Activated T-cell treated with anti-CD3 and anti-CD28 coated beads for 1 hour (primary cell): ENCODE measurements around the gene KIAA1549.
"Not testable (repeated sequence)": the region's sequence is repeated elsewhere in the genome, so short reads cannot be mapped to it uniquely, and the experiment has no call there.

Experiments
- DNase-seq: peaks from one replicate; pipeline ENCODE4 v3.0.0-alpha.2; 2020; ENCODE audit warnings: low read depth

Gene KIAA1549

GRCh38 chr7:138944592-138944991 lies 36.6 kb downstream of the KIAA1549 start:
- DNase-seq: no peak

GRCh38 chr7:138943061-138943460 lies 38.1 kb downstream of the KIAA1549 start:
- DNase-seq: no peak

- no peak for DNase-seq
These were observed 39.6 kb downstream of the KIAA1549 start for GRCh38 chr7:138941545-138941944.

- not testable (repeated sequence) for DNase-seq
These were observed 40.6 kb downstream of the KIAA1549 start for GRCh38 chr7:138940602-138941001.

DNA sequence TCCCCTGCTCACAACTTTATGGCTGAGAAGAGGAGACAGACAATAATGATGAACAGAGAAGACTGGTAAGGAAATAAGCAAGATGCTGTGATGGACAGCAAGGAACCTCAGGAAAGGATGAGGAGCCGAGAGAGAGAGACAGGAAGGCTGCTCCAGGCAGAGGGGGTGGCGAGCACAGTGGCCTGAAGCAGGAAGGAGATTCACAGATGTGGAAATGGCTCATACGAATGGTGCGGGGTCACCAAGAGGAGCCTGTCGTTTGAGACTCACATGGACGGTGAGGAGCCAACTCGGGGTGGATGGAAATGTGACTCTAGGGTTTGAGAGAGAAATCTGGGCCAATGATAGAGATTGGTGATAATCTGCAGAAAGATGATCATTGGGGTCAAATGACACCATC lies 43.7 kb downstream of the KIAA1549 start:
- DNase-seq: no peak

- DNase-seq: no peak
These were observed 45.7 kb downstream of the KIAA1549 start for GRCh38 chr7:138935465-138936011.

GRCh38 chr7:138934861-138935260 lies 46.3 kb downstream of the KIAA1549 start:
- no peak for DNase-seq

DNA sequence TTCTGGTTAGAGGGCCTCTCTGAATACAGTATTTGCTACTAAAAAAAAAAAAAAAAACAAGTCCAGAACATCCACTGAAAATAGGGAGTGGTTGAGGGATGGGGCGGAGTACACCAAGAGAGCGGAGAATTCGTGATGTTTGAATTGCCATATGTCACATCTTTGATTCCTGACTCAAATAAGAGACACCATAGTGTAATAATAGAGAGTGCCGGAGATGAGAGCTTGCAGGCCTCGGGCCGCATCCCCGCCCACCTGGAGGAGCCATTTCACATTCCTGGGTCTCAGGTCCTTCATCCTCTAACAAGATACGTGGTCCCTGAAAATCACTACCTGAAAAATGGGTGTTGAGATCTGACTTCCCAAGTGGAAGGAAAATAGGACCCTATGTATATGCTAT lies 46.8 kb downstream of the KIAA1549 start:
- no peak for DNase-seq

GRCh38 chr7:138932870-138933269 lies 48.3 kb downstream of the KIAA1549 start:
- DNase-seq: no peak

- DNase-seq: no peak
These were observed 48.8 kb downstream of the KIAA1549 start for GRCh38 chr7:138932427-138932826.

DNA sequence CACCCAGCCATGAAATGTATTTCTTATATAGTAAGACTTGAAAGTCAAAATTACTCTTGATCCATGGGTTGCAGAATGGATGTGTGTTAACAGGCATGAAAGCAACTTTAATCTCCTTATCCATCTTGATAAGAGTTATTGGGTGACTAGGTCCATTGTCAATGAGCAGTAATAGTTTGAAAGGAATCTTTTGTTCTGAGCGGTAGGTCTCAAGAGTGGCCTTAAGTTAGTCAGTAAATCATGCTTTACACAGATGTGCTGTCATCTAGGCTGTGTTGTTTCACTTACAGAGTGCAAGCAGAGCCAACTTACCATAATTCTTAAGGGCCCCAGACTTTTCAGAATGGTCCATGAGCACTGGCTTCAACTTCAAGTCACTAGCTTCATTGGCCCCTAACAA lies 51.2 kb downstream of the KIAA1549 start:
- DNase-seq: no peak

DNA sequence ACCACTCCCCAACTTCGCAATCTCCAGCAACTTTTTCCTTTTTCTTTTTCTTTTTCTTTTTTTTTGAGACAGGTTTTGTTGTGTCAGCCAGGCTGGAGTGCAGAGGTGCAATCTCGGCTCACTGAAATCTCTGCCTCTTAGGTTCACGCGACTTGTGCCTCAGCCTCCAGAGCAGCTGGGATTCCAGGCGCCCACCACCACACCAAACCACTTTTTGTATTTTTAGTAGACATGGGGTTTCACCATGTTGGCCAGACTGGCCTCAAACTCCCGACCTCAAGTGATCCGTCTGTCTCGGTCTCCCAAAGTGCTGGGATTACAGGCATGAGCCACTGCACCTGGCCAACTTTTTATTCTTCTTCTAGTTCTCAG lies 55.0 kb downstream of the KIAA1549 start:
- no peak for DNase-seq

DNA sequence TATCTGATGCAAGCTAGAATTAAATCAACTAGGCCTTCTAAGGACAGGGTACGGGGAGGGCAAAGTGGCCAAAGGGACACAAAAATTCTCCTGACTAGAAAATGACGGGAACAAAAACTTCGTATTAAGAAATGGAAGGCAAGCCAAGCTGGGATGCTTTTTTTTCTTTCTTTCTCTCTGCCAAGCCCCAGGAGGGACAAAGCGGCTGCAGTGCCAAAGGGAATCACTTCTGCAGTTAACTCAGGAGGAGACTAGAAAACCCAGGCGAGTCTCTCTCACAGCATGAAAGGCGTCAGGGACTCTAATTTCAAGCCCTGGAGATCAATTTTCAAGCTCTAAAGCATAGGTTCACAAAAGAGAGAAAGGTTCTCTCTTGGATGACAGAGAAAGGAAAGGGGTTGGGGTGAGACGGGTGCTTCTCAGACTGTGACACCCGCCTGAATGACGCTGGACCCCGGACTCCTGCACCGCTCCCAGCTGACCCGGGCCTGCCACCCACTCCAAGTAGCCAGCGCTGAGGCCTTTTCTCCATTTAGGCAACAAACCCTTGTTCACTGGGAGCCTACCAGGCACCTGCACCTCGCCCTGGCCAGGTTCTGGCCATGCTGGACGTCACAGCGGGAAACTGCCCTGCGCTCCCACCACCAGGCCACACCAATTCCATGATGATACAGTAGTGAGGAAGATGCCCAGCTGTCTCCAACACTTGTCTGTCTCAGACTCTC lies 56.5 kb downstream of the KIAA1549 start:
- DNase-seq: no peak

GRCh38 chr7:138921277-138921676 lies 59.9 kb downstream of the KIAA1549 start:
- DNase-seq: no peak

DNA sequence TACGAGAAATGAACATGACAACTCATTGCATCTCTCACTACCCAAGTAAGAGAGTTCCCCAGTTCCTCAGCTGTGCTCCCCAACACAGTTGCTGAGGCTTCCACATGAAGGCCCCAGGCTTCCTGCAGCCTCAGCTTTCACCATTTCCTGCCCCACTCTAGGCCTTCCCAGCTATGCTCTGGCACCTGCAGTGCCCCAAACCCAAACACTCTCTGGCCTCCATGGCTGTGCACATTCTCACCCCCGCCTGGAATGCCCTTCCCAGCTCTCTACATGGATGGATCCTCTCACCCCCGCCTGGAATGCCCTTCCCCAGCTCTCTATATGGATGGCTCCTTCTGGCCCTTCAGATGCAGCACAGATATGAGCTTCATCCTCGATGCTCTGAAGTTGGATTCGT lies 61.3 kb downstream of the KIAA1549 start:
- no peak for DNase-seq

GRCh38 chr7:138919216-138919615 lies 62.0 kb downstream of the KIAA1549 start:
- DNase-seq: no peak

GRCh38 chr7:138918756-138919155 lies 62.4 kb downstream of the KIAA1549 start:
- no peak for DNase-seq

- no peak for DNase-seq
These were observed 63.0 kb downstream of the KIAA1549 start for GRCh38 chr7:138918176-138918575.

DNA sequence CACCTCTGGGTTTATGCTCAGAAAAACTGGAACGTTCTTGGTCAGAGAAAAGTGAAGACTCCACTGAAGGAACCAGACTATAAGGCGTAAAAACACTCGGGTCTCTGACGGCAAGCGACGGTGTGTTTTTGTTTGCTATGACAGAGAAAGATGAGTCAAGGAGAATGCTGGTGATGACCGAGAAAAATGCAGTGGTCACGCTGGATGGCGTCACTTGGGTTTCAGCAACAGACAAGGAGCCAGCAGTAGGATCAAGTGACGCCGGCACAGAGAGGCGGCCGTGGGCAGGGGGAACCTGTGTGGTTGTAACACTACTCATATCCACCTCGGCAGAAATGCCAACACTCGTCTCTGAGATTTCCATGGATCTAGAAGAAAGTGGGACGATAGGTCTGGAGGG lies 63.4 kb downstream of the KIAA1549 start:
- no peak for DNase-seq

- DNase-seq: no peak
These were observed 64.5 kb downstream of the KIAA1549 start for GRCh38 chr7:138916731-138917130.

GRCh38 chr7:138916275-138916674 lies 64.9 kb downstream of the KIAA1549 start:
- no peak for DNase-seq

DNA sequence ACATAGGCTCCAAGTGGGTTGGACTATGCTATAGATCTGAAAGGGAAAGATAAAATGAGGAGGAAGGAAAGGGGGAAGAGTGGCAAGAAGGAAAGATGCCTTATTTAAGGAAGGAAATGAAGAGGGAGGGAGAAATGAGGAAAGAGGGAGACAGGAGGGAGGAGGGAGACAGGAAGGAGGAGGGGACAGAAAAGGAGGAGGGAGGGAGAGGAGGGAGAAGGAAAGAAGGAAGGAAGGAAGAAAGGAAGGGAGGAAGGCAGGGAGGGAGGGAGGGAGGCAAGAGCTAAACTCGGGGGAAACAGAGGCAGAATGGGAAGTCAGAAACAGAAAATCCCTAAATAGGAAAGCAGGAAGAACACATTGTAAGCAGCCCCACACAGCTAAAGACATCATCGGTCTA lies 67.4 kb downstream of the KIAA1549 start:
- no peak for DNase-seq

DNA sequence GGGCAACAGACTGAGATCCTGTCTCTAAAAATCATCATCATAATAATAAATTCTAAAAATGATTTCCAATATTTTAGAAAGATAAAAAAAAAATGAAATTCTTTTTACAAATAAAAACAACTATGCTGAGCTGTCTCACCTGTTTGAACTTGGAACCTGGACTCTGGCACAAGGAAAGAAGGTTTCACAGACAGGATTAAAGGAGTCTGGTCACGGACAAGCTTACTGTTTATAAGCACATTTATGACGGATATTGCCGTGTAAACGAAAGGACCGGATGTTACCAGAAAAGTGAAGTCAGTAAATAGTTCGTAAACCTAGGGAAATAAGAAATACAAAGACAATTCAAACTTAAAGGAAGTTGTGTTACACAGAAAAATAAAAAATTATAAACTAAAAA lies 70.2 kb downstream of the KIAA1549 start:
- DNase-seq: no peak

GRCh38 chr7:138907850-138908249 lies 73.3 kb downstream of the KIAA1549 start:
- no peak for DNase-seq
